NCI-H2081 (cell line): ENCODE data around the gene NLRX1.
"Not testable (repeated sequence)": the region's sequence is repeated elsewhere in the genome, so short reads cannot be mapped to it uniquely, and the experiment has no call there.

ENCODE experiments used
- DNase-seq, 2 experiments: peaks; one replicate each; lab custom pipeline; 2025; lab: John Stamatoyannopoulos, UW

NLRX1 gene

DNA sequence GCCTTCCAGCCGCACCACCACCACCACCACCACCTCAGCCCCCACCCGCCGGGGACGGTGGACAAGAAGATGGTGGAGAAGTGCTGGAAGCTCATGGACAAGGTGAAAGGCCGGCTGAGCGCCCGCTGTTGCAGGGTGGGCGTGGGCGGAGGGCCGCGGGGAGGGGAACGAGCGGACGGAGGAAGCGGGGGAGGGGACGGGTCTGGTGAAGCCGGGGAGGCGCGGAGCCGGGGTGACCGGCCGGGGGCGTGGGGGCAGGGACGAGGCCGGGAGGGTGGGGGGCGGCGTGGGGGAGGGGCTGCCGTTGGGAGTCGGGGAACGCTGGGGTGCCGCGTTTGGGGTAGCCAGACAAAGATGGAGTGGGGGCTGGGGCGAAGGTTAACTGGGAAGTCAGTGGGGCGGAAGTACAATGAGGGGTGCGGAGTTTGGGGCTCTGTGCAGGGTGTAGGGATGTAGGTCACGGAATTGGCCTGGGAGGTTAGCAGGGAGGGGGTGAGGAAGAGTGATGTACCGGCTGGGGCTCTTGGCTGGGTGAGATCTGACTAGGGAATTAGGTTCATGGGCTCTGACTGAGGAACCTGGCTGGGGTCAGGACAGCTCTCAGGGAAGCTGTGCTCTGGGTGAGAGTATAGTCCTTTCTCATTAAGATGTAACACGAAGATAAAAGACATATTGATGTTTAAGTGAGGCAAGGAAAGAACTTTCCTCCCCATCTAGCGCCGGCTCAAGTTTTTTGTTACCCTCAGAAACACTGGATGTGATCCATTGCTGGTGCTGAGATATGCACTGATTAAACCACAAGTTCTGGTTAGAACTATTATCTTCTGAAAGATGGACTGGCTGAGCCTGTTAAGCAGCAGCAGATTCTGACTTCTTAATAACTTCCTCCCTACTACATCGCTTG, 38.2 kb downstream of the NLRX1 start:
- peak in 1 of 2 experiments; percentile 33 for DNase-seq

DNA sequence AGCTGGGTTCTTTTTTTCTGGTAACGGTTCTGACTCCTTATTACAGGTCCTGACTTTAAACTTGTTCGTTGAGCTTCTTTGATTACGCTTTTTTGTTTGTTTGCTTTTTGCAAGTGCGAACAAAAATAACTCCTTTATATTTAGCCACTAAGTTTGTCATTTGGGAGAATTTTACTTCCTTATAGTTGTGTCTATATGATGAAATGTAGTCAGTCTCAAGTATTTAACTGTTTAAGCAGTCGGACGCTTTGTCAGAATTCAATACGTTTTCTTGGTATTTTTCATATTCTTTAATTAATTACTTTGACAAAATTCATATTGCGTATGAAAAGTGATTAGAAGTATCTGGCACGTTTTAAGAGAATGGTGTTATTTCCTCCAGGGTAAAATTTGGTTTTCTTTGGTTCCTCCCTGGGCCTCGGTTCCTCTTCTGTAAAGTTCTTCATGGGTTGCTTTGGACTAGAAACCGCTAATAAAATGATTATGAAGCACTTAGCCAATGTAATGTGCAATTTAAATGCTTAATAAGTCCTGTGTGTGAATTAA, 39.0 kb downstream of the NLRX1 start:
- no peak for DNase-seq

DNA sequence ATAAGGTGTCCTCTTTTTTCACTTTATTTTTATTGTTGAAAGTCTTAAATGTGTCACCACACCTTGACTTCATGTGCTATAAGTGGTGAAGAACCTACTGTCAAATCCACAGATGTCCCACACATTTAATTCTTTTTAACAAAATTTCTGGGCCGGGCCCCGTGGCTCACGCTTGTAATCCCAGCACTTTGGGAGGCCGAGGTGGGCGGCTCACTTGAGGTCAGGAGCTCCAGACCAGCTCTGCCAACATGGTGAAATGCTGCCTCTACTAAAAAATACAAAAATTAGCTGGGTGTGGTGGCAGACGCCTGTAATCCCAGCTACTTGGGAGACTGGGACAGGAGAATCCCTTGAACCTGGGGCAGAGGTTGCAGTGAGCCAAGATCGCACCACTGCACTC, 40.7 kb downstream of the NLRX1 start:
- DNase-seq = no peak

GRCh38 chr11:119210050-119210449, 41.5 kb downstream of the NLRX1 start:
- DNase-seq = no peak

DNA sequence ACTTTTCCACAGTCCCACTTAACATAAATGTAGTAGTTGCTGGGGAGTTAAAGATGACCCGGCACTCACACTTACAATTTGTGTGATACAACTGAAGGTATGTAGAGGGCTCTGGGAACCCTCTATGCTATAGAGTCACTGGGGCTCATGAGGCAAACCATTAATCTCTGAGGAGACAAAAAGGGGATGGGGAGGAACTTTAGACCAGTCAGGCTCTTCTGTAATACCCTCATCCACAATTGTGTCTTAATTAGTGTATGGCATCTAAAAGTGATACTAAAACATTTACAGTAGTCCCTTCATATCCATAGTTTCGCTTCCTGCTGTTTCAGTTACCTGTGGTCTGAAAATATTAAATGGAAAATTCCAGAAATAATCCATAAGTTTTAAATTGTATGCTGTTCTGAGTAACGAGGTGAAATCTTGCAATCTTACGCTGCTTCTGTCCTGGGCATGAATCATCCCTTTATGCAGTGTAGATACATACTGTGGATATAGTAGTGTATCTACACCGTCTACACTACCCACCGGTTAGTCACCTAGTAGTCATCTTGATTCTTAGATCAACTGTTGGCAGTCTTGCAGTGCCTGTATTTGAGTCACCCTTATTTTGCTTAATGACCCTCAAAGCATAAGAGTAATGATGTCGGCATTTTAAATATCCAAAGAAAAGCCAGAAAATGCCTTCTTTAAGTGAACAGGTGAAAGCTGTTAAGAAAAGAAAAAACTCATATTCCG, 49.8 kb downstream of the NLRX1 start:
- DNase-seq = no peak

DNA sequence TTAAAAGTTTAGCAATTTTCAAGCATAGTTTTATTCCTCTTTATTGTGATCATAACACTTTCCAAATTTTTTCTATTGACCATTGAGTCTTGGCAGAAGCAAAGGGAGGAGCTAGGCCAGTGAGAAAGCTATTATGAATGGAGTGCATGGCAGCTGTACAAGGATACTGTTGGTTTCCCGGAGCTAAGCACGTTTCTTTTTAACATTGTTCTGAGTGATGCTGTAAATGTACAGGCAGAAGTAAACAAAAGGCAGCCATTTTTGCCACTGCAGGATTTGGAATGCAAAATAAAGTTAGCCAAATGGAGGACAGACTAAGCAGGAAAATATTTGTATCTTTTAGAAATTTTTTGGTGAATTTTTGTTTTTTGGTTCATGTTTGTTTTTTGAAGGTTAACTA, 53.8 kb downstream of the NLRX1 start:
- DNase-seq = peak; percentile 34 to 65

- no peak for DNase-seq
Measured at GRCh38 chr11:119222891-119223290, 54.4 kb downstream of the NLRX1 start.

- DNase-seq = no peak
Measured at GRCh38 chr11:119223856-119224255, 55.3 kb downstream of the NLRX1 start.

DNA sequence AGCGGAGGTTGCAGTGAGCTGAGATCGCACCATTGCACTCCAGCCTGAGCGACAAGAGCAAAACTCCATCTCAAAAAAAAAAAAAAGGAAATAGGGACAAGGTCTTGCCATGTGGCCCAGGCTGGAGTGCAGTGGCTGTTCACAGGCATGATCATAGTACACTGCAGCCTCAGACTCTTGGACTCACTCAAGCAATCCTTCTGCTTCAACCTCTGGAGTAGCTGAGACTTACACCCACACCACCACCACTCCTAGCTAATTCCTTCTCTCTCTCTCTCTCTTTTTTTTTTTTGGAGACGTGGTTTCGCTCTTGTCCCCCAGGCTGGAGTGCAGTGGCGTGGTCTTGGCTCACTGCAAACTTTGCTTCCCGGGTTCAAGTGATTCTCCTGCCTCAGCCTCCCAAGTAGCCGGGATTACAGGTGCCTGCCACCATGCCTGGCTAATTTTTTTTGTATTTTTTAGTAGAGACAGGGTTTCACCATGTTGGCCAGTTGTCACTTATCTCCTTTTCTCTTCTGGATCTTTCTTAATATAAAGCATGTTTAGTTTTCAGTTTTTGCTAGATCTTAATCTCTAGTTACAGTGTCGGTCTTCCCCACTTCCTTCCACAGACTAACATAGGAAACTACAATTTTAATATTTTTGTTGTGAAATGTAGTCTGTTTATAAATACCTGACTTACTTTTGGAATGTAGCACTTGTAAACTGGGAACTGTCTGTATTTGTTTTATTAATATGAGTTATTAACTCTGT, 60.2 kb downstream of the NLRX1 start:
- not testable (repeated sequence) for DNase-seq

DNA sequence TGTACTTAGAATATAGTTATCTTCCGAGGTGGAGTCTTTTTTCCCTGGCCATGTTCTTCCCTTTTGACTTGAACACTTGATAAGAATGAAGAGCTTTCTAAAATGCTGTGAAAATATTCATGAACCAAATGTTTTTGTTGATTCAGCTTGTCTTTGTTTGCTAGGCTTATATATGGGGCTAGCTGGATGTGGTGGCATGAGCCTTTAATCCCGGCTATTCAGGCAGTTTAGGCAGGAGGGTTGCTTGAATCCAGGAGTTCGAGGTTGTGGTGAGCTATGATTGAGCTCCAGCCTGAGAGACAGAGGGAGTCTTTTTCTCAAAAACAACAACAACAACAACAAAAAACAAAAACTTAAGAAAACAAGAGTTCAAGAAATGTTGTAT, 60.8 kb downstream of the NLRX1 start:
- no peak for DNase-seq

- no peak for DNase-seq
Measured at GRCh38 chr11:119229741-119230140, 61.2 kb downstream of the NLRX1 start.
